Astrocyte (in vitro differentiated cells and primary cell): Measurements from ENCODE around the gene PRKCB. TPM values are rescaled to one million over a fixed set of nuclear protein-coding genes. Genes with fewer than 3 reads are reported as not detected.
"Not testable (repeated sequence)": the region's sequence is repeated elsewhere in the genome, so short reads cannot be mapped to it uniquely, and the experiment has no call there.

Experiments used
- DNase-seq: peaks from one replicate; pipeline ENCODE4 v3.0.0-alpha.2; 2010; ENCODE audit warnings: low read depth
- FAIRE-seq: peaks from 2 replicates; lab custom pipeline; 2011; peaks lifted over from hg19 to GRCh38; lab: Jason Lieb, UNC
- H2AFZ ChIP-seq: 2 replicates; pipeline ENCODE4 v1.6.0; 2012; ENCODE audit warnings: low read depth, low read length, inconsistent platforms
- H3K27ac ChIP-seq: 2 replicates; pipeline ENCODE4 v1.5.1; 2011; ENCODE audit warnings: low read depth, low read length, inconsistent platforms
- H3K27me3 ChIP-seq: 2 replicates; pipeline ENCODE4 v1.6.0; 2011; ENCODE audit warnings: low read length, inconsistent platforms; ENCODE audit not compliant: insufficient read depth
- H3K36me3 ChIP-seq: 2 replicates; pipeline ENCODE4 v1.5.1; 2011; ENCODE audit warnings: low read length, inconsistent platforms; ENCODE audit not compliant: insufficient read depth
- H3K4me1 ChIP-seq: 2 replicates; pipeline ENCODE4 v1.5.1; 2011; ENCODE audit warnings: low read length, inconsistent platforms; ENCODE audit not compliant: insufficient read depth
- H3K4me2 ChIP-seq: 2 replicates; pipeline ENCODE4 v1.6.0; 2012; ENCODE audit warnings: low read length, inconsistent platforms
- H3K4me3 ChIP-seq: 2 replicates; pipeline ENCODE4 v1.5.1; 2011; ENCODE audit warnings: low read depth, mild to moderate bottlenecking, low read length, inconsistent platforms; ENCODE audit not compliant: insufficient read depth
- H3K79me2 ChIP-seq: 2 replicates; pipeline ENCODE4 v1.6.0; 2012; ENCODE audit warnings: mild to moderate bottlenecking, low read length, inconsistent platforms; ENCODE audit not compliant: insufficient read depth
- H3K9ac ChIP-seq: 2 replicates; pipeline ENCODE4 v1.6.0; 2012; ENCODE audit warnings: mild to moderate bottlenecking, low read length, inconsistent platforms
- H3K9me3 ChIP-seq: 2 replicates; pipeline ENCODE4 v1.5.1; 2012; ENCODE audit warnings: low read depth, mild to moderate bottlenecking, low read length, inconsistent platforms; ENCODE audit not compliant: insufficient read depth
- H4K20me1 ChIP-seq: 2 replicates; pipeline ENCODE4 v1.6.0; 2012; ENCODE audit warnings: low read length, inconsistent platforms; ENCODE audit not compliant: insufficient read depth
- H3K27ac Mint-ChIP-seq: one replicate; pipeline ENCODE4 v1.8.0; 2021; ENCODE audit warnings: mild to moderate bottlenecking, mixed read lengths; ENCODE audit not compliant: unreplicated experiment
- H3K27me3 Mint-ChIP-seq: one replicate; pipeline ENCODE4 v1.8.0; 2021; ENCODE audit warnings: low read depth, mixed read lengths; ENCODE audit not compliant: unreplicated experiment
- H3K36me3 Mint-ChIP-seq: one replicate; pipeline ENCODE4 v1.8.0; 2021; ENCODE audit warnings: low read depth, mixed read lengths; ENCODE audit not compliant: unreplicated experiment
- H3K4me1 Mint-ChIP-seq: one replicate; pipeline ENCODE4 v1.8.0; 2021; ENCODE audit warnings: low read depth, mixed read lengths; ENCODE audit not compliant: unreplicated experiment
- H3K4me3 Mint-ChIP-seq: one replicate; pipeline ENCODE4 v1.8.0; 2021; ENCODE audit warnings: mild to moderate bottlenecking, moderate library complexity, mixed read lengths; ENCODE audit not compliant: unreplicated experiment
- H3K9me3 Mint-ChIP-seq: one replicate; pipeline ENCODE4 v1.8.0; 2021; ENCODE audit warnings: mild to moderate bottlenecking, mixed read lengths; ENCODE audit not compliant: unreplicated experiment
- CTCF ChIP-seq: IDR thresholded peaks from 2 replicates; pipeline ENCODE4 v1.5.1; 2011; ENCODE audit warnings: low read depth, mild to moderate bottlenecking, inconsistent platforms, low read length, moderate library complexity; ENCODE audit not compliant: insufficient read depth
- EZH2 ChIP-seq: IDR thresholded peaks from 2 replicates; pipeline ENCODE4 v1.6.1; 2012; ENCODE audit warnings: mild to moderate bottlenecking, low read length, inconsistent platforms; ENCODE audit not compliant: insufficient read depth
- total RNA-seq: library from RNA; stranded (reverse); gene quantifications from 2 replicates; pipeline ENCODE4 v1.2.1, GENCODE V29; 2021

The PRKCB gene
- total RNA-seq, 1 donor from 2014 or later: 2.5 TPM

DNA sequence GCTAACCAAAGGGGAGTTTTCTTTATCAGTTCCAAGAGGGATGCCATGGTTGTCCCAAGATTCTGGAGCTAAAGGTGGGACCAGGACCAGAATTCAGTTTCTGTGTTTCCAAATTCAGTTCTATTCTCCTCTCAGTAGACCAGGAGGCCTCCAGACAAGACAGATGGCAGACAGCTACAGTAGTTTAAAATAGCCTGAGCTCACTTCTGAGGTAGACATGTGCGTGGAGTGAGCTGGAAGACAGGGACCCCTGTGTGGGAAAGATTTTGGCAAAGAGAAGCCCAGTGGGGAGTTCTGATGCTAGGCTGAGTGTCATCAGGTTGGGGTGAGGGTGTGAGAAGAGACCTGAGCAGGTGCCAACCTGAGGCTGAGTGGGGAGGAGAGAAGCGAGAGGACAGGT is 95.4 kb downstream of the PRKCB start:
- no peaks in the 10 kb centered on the region for H3K36me3 Mint-ChIP-seq
- H3K4me3 Mint-ChIP-seq: no peak overlapping the region
- Histone ChIP-seq H2AFZ (no peak overlapping the region), H3K36me3 (no peaks in the 10 kb centered on the region), H3K4me1 (no peaks in the 10 kb centered on the region), H3K79me2 (no peaks in the 10 kb centered on the region), H3K9ac (no peak overlapping the region), H3K27me3 (no peaks in the 10 kb centered on the region), H3K4me2 (no peak overlapping the region), H4K20me1 (no peaks in the 10 kb centered on the region), H3K9me3 (no peaks in the 10 kb centered on the region), H3K4me3 (no peak overlapping the region), H3K27ac (no peak overlapping the region)
- no peak for DNase-seq
- no peak for TF ChIP-seq EZH2
- no peak for TF ChIP-seq CTCF
- peaks cover 22% of the 10 kb centered on the region for H3K27me3 Mint-ChIP-seq
- no peaks in the 10 kb centered on the region for H3K4me1 Mint-ChIP-seq
- no peak overlapping the region for H3K27ac Mint-ChIP-seq
- H3K9me3 Mint-ChIP-seq: no peaks in the 10 kb centered on the region
- no peak for FAIRE-seq

GRCh38 chr16:23933650-23934049 is 97.9 kb downstream of the PRKCB start:
- not testable (repeated sequence) for H3K9me3 ChIP-seq, H3K27ac ChIP-seq, H3K4me1 ChIP-seq, H3K4me2 ChIP-seq, H3K4me1 Mint-ChIP-seq, H3K9ac ChIP-seq, H3K36me3 ChIP-seq, H3K9me3 Mint-ChIP-seq, H3K36me3 Mint-ChIP-seq, H3K27me3 ChIP-seq, DNase-seq, H3K27ac Mint-ChIP-seq, H4K20me1 ChIP-seq, FAIRE-seq, H3K79me2 ChIP-seq, H3K4me3 Mint-ChIP-seq, H2AFZ ChIP-seq, H3K4me3 ChIP-seq
- H3K27me3 Mint-ChIP-seq: peaks cover 27% of the 10 kb centered on the region

DNA sequence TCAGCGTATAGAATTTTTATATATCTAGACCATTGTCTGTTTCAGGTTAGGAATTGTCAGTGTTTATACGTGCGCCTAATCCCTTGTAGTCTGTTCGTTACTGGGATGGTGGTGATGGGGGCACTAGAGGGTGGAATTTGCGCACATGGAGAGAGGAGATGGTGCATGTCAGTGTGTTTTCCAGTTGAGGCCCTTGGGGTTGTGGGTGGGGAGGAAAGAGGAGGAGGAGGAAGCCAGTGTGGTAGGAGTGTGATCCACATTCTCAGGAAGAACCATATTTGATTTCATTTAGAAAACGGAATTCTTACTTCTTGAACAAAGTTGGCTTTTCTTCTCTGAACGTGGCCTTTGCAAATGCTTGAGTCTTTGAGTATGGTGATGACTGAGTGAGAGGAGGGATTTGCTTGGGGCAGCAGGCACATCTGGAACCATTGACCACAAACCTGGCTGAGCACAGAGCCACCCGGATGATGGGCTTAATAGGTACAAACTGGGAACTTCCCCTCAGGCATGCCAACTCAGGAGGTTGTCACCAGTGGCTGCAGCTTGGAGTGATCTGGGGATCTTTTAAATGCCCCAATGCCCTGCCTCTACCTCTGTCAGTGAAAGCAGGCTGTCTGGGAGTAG is 98.9 kb downstream of the PRKCB start:
- Mint-ChIP-seq H3K36me3 (no peaks in the 10 kb centered on the region), H3K27ac (no peak overlapping the region), H3K4me3 (no peak overlapping the region), H3K9me3 (no peaks in the 10 kb centered on the region), H3K27me3 (peaks cover 25% of the 10 kb centered on the region), H3K4me1 (no peaks in the 10 kb centered on the region)
- no peak overlapping the region for H2AFZ ChIP-seq
- no peak overlapping the region for H3K4me2 ChIP-seq
- no peaks in the 10 kb centered on the region for H3K9me3 ChIP-seq
- no peak overlapping the region for H3K9ac ChIP-seq
- H4K20me1 ChIP-seq: no peaks in the 10 kb centered on the region
- no peaks in the 10 kb centered on the region for H3K4me1 ChIP-seq
- TF ChIP-seq CTCF (no peak), EZH2 (no peak)
- H3K79me2 ChIP-seq: no peaks in the 10 kb centered on the region
- no peak overlapping the region for H3K4me3 ChIP-seq
- DNase-seq: no peak
- no peak overlapping the region for H3K27ac ChIP-seq
- H3K36me3 ChIP-seq: no peaks in the 10 kb centered on the region
- no peaks in the 10 kb centered on the region for H3K27me3 ChIP-seq
- no peak for FAIRE-seq
